Activated gamma-delta T cell treated with Interleukin-2 at 50 U/mL for 16 hours (primary cell): ENCODE measurements around the gene NGFR.
A peak's percentile ranks its signal among the peaks of the same experiment; 100 is the strongest.
"Not testable (repeated sequence)": the region's sequence is repeated elsewhere in the genome, so short reads cannot be mapped to it uniquely, and the experiment has no call there.

Source experiments
- DNase-seq: peaks from one replicate; pipeline ENCODE4 v3.0.0-alpha.2; 2020

Gene NGFR

GRCh38 chr17:49547566-49547965 is 52.5 kb downstream of the NGFR start:
- DNase-seq = no peak

GRCh38 chr17:49548051-49548505 is 53.0 kb downstream of the NGFR start:
- DNase-seq = no peak

- DNase-seq = no peak
Measured at GRCh38 chr17:49548506-49549310, 53.6 kb downstream of the NGFR start.

- DNase-seq = no peak
Measured at GRCh38 chr17:49549311-49549605, 54.2 kb downstream of the NGFR start.

GRCh38 chr17:49549691-49550678 is 54.9 kb downstream of the NGFR start:
- DNase-seq = no peak

GRCh38 chr17:49550764-49551163 is 55.7 kb downstream of the NGFR start:
- DNase-seq = not testable (repeated sequence)

GRCh38 chr17:49551221-49552069 is 56.4 kb downstream of the NGFR start:
- no peak for DNase-seq

GRCh38 chr17:49552070-49552751 is 57.1 kb downstream of the NGFR start:
- DNase-seq = no peak

GRCh38 chr17:49553676-49554335 is 58.7 kb downstream of the NGFR start:
- DNase-seq = no peak

- no peak for DNase-seq
Measured at GRCh38 chr17:49554694-49555494, 59.8 kb downstream of the NGFR start.

- no peak for DNase-seq
Measured at GRCh38 chr17:49555495-49556222, 60.6 kb downstream of the NGFR start.

GRCh38 chr17:49556223-49556943 is 61.3 kb downstream of the NGFR start:
- DNase-seq = peak; percentile 81

- no peak for DNase-seq
Measured at GRCh38 chr17:49557312-49558024, 62.4 kb downstream of the NGFR start.
